CD4-positive, alpha-beta T cell (primary cell): ENCODE data around the gene UBAC2. TPM values are rescaled to one million over a fixed set of nuclear protein-coding genes. Genes with fewer than 3 reads are reported as not detected.

Experiments
- ATAC-seq: fragments of 200-7000 bp; cut with Tn5 transposase; one replicate; pipeline ENCODE4 v1.10.0; 2022; ENCODE audit warnings: mild to moderate bottlenecking; ENCODE audit not compliant: poor library complexity
- CTCF ChIA-PET: fragments of 350-600 bp; sonication (Branson Sonifier 250); formaldehyde crosslinking; loops from one replicate; lab custom pipeline; 2021; ENCODE audit warnings: antibody characterized with exemption, inconsistent platforms; lab: Charles Lee
- POLR2A ChIA-PET: fragments of 350-600 bp; sonication (Branson Sonifier 250); formaldehyde crosslinking; loops from one replicate; lab custom pipeline; 2021; ENCODE audit warnings: antibody characterized with exemption, inconsistent platforms; lab: Charles Lee
- DNase-seq, 14 experiments: peaks; one replicate each; pipeline ENCODE4 v3.0.0-alpha.2; 2013 to 2020; ENCODE audit warnings: mixed read lengths in 2 of 14
- H3K27ac ChIP-seq, 2 donors: one replicate each; pipeline versions ENCODE4 v1.5.1 to v1.7.0; 2013; ENCODE audit warnings: low read length in 2 of 2, low read depth in 1 of 2, mild to moderate bottlenecking in 1 of 2
- H3K27me3 ChIP-seq, 2 experiments: 1 replicate in 1 of 2; 2 replicates in 1 of 2; pipeline versions ENCODE4 v1.6.1 to v1.7.0; 2013; ENCODE audit warnings: low read length in 2 of 2, control low read depth in 1 of 2, mild to moderate bottlenecking in 1 of 2, moderate library complexity in 1 of 2; ENCODE audit not compliant: insufficient read depth in 2 of 2, control insufficient read depth in 1 of 2
- H3K36me3 ChIP-seq: one replicate; pipeline ENCODE4 v1.6.1; 2013; ENCODE audit warnings: low read length, control low read depth; ENCODE audit not compliant: insufficient read depth
- H3K4me1 ChIP-seq: one replicate; pipeline ENCODE4 v1.6.1; 2013; ENCODE audit warnings: low read length, control low read depth; ENCODE audit not compliant: insufficient read depth
- H3K4me3 ChIP-seq: one replicate; pipeline ENCODE4 v1.5.1; 2013; ENCODE audit warnings: mild to moderate bottlenecking, low read length, moderate library complexity
- H3K9me3 ChIP-seq, 2 experiments: 1 replicate in 1 of 2; 2 replicates in 1 of 2; pipeline versions ENCODE4 v1.6.1 to v1.7.0; 2013; ENCODE audit warnings: low read length in 2 of 2, mild to moderate bottlenecking in 2 of 2, control low read depth in 1 of 2, moderate library complexity in 1 of 2; ENCODE audit not compliant: control insufficient read depth in 1 of 2, insufficient read depth in 1 of 2
- H3K27ac Mint-ChIP-seq: one replicate; pipeline ENCODE4 v1.8.0; 2020; ENCODE audit warnings: mixed read lengths
- H3K27me3 Mint-ChIP-seq: one replicate; pipeline ENCODE4 v1.8.0; 2021; ENCODE audit warnings: mixed read lengths
- H3K36me3 Mint-ChIP-seq: one replicate; pipeline ENCODE4 v1.8.0; 2021; ENCODE audit warnings: low read depth, mixed read lengths
- H3K4me1 Mint-ChIP-seq: one replicate; pipeline ENCODE4 v1.8.0; 2021; ENCODE audit warnings: low read depth, mixed read lengths
- H3K4me3 Mint-ChIP-seq: one replicate; pipeline ENCODE4 v1.8.0; 2020; ENCODE audit warnings: mild to moderate bottlenecking, mixed read lengths
- H3K9me3 Mint-ChIP-seq: one replicate; pipeline ENCODE4 v1.8.0; 2020; ENCODE audit warnings: mixed read lengths
- CTCF ChIP-seq: fragments of 200-600 bp; IDR thresholded peaks from one replicate; pipeline ENCODE4 v1.8.0; 2022; ENCODE audit warnings: antibody characterized with exemption, mild to moderate bottlenecking
- intact Hi-C, 2 experiments: fragments of 100-400 bp; cut with DNase I in 1 of 2; cut with micrococcal nuclease in 1 of 2; formaldehyde crosslinking; loops; one replicate each; pipeline versions ENCODE4 v1.15.1 to v1.9.0; 2023 to 2025; cut with DNase I, micrococcal nuclease
- total RNA-seq, 174 experiments: library from RNA in 2 of 174; stranded (reverse) in 2 of 174; gene quantifications; one replicate each; pipeline ENCODE4 v1.2.3 and lab custom pipeline; 2021 to 2026

UBAC2 gene
- total RNA-seq, 2 experiments from 2014 or later = 59.8 to 67.4 TPM

DNA sequence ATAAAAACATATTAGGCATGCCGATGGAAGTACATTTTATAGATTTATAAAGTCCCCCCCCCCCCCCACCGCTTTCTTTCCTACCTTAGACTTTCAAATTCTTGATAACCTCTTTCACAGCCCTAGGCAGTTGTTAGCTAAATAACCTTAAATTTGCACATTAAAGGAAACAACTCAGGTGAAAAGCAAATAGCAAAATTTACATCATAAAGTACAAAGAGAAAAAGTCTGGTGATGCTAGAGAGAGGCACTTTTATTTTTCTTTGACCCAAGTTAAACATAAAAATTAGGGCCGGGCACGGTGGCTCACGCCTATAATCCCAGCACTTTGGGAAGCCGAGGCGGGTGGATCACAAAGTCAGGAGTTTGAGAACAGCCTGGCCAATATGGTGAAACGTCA, 15.0 kb upstream of the UBAC2 start:
- ChIA-PET CTCF (interaction anchor here (0.6 to 3.2 kb wide), 4 partner anchors 9 to 64 kb away, joined by 3 to 15 read pairs (median 4); no protein-coding TSS in a partner anchor), POLR2A (interaction anchor here (0.6 to 0.8 kb wide), 3 partner anchors 19 to 78 kb away, joined by 3 to 4 read pairs (median 3); no protein-coding TSS in a partner anchor)
- intact Hi-C loops = no loop called here
- no peaks in the 10 kb centered on the region for H3K36me3 Mint-ChIP-seq
- Histone ChIP-seq H3K9me3 (peaks cover 3 to 11% of the 10 kb centered on the region in 2 experiments), H3K36me3 (no peaks in the 10 kb centered on the region), H3K4me3 (no peak overlapping the region), H3K4me1 (peaks cover under 1% of the 10 kb centered on the region), H3K27ac (no peak overlapping the region), H3K27me3 (no peaks in the 10 kb centered on the region)
- peaks cover 4% of the 10 kb centered on the region for H3K4me1 Mint-ChIP-seq
- DNase-seq = no peak
- TF ChIP-seq CTCF = no peak
- H3K4me3 Mint-ChIP-seq = no peak overlapping the region
- H3K9me3 Mint-ChIP-seq = no peaks in the 10 kb centered on the region
- ATAC-seq = no peak
- no peaks in the 10 kb centered on the region for H3K27me3 Mint-ChIP-seq
- no peak overlapping the region for H3K27ac Mint-ChIP-seq

- no peaks in the 10 kb centered on the region for H3K9me3 ChIP-seq
- H3K4me1 ChIP-seq = peaks cover 11% of the 10 kb centered on the region
- DNase-seq = peak in 1 of 14 experiments; percentile 2
- no peak for ATAC-seq
- Mint-ChIP-seq H3K27me3 (no peaks in the 10 kb centered on the region), H3K4me3 (no peak overlapping the region), H3K9me3 (no peaks in the 10 kb centered on the region), H3K4me1 (peaks cover 12% of the 10 kb centered on the region), H3K27ac (no peak overlapping the region), H3K36me3 (no peaks in the 10 kb centered on the region)
- H3K36me3 ChIP-seq = no peaks in the 10 kb centered on the region
- ChIA-PET CTCF (no interaction called here), POLR2A (interaction anchor here (0.5 kb wide), 1 partner anchor 10 kb away, joined by 3 read pairs; no protein-coding TSS in a partner anchor)
- no peak for TF ChIP-seq CTCF
- no peak overlapping the region for H3K4me3 ChIP-seq
- no peaks in the 10 kb centered on the region for H3K27me3 ChIP-seq
- intact Hi-C loops = no loop called here
- no peak overlapping the region for H3K27ac ChIP-seq
These were observed 10.3 kb upstream of the UBAC2 start for GRCh38 chr13:99190147-99190985.

- ChIA-PET POLR2A (interaction anchor here (1.1 kb wide), 1 partner anchor 74 kb away, joined by 4 read pairs; no protein-coding TSS in a partner anchor), CTCF (no interaction called here)
- Mint-ChIP-seq H3K9me3 (no peaks in the 10 kb centered on the region), H3K27ac (no peak overlapping the region), H3K4me1 (peaks cover 15% of the 10 kb centered on the region), H3K27me3 (no peaks in the 10 kb centered on the region), H3K36me3 (no peaks in the 10 kb centered on the region), H3K4me3 (no peak overlapping the region)
- Histone ChIP-seq H3K9me3 (no peaks in the 10 kb centered on the region), H3K27ac (no peak overlapping the region), H3K4me3 (no peak overlapping the region), H3K4me1 (peaks cover 11% of the 10 kb centered on the region), H3K27me3 (no peaks in the 10 kb centered on the region), H3K36me3 (no peaks in the 10 kb centered on the region)
- no peak for TF ChIP-seq CTCF
- DNase-seq = no peak
- intact Hi-C loops = no loop called here
- ATAC-seq = no peak
These were observed 9.2 kb upstream of the UBAC2 start for GRCh38 chr13:99191336-99191899.
